K562 (cell line): ENCODE results near the gene UQCR11. TPM values are rescaled to one million over a fixed set of nuclear protein-coding genes. Genes with fewer than 3 reads are reported as not detected.

Source experiments
- NFXL1 ChIP-seq: fragments of 450-650 bp; formaldehyde crosslinking; IDR thresholded peaks from 2 replicates; pipeline ENCODE4 v1.4.0; 2021; ENCODE audit warnings: mild to moderate bottlenecking
- NR3C1 ChIP-seq: sonication (generic); formaldehyde crosslinking; IDR thresholded peaks from 2 replicates; pipeline ENCODE4 v1.8.1; 2022; ENCODE audit warnings: missing genetic modification reagents
- PCBP2 ChIP-seq: fragments of 200-400 bp; formaldehyde crosslinking; IDR thresholded peaks from 2 replicates; pipeline ENCODE4 v1.6.1; 2018; ENCODE audit warnings: low read length, low read depth, mild to moderate bottlenecking, moderate library complexity; ENCODE audit not compliant: poor library complexity, severe bottlenecking
- PRPF4 ChIP-seq: fragments of 200-400 bp; formaldehyde crosslinking; IDR thresholded peaks from one replicate; pipeline ENCODE4 v1.6.1; 2017; ENCODE audit warnings: low read length, low read depth, mild to moderate bottlenecking; ENCODE audit not compliant: insufficient read depth, poor library complexity, severe bottlenecking
- TCFL5 ChIP-seq: fragments of 250-450 bp; sonication (Bioruptor Pico); conservative IDR thresholded peaks from 2 replicates; pipeline ENCODE4 v1.6.1; 2021; ENCODE audit warnings: mild to moderate bottlenecking, moderate library complexity, matching md5 sums
- ZNF77 ChIP-seq: fragments of 250-450 bp; sonication (Bioruptor Pico); IDR thresholded peaks from 2 replicates; pipeline ENCODE4 v1.5.0; 2020
- ZSCAN29 ChIP-seq: fragments of 450-650 bp; IDR thresholded peaks from 2 replicates; pipeline ENCODE4 v1.6.1; 2017
- polyA plus RNA-seq, 8 experiments: library from polyadenylated mRNA; depleted of rRNA in 4 of 8; stranded (reverse) in 5 of 8; unstranded in 3 of 8; fragments of >200 nt; fragmentation: Nextera tagmentation in 2 of 8; fragmentation: Illumina TruSeq in 1 of 8; extraction: Ambion mirVana in 2 of 8; extraction: Trizol in 1 of 8; gene quantifications; 2 replicates each; pipeline versions ENCODE4 v1.2.1 to v1.2.3, GENCODE V29; 2011 to 2014; ENCODE audit warnings: inconsistent platforms in 1 of 8, missing spikeins in 1 of 8
- total RNA-seq, 7 experiments: library from RNA; depleted of rRNA in 6 of 7; stranded (reverse); fragments of >200 nt in 6 of 7; fragmentation: Illumina TruSeq in 2 of 7; extraction: Trizol in 2 of 7; gene quantifications; 2 replicates each; pipeline versions ENCODE4 v1.2.1 to v1.2.3, GENCODE V29; 2011 to 2021; ENCODE audit warnings: low replicate concordance in 1 of 7
- TF ChIP-seq, protein P1 (sequence below): fragments of 200-600 bp; sonication (generic); IDR thresholded peaks from one replicate; pipeline ENCODE4 v1.6.1; 2012; ENCODE audit warnings: mild to moderate bottlenecking, low read depth, low read length, inconsistent platforms
- TF ChIP-seq, protein P2 (sequence below): fragments of 250-450 bp; sonication (Bioruptor Pico); IDR thresholded peaks from 2 replicates; pipeline ENCODE4 v1.4.0; 2020; ENCODE audit warnings: mild to moderate bottlenecking, moderate library complexity, borderline replicate concordance
- TF ChIP-seq, protein P3 (sequence below): sonication (generic); formaldehyde crosslinking; IDR thresholded peaks from 2 replicates; pipeline ENCODE4 v1.8.0; 2022; ENCODE audit warnings: mild to moderate bottlenecking, missing genetic modification reagents
- TF ChIP-seq, protein P4 (sequence below): fragments of 450-650 bp; IDR thresholded peaks from 2 replicates; pipeline ENCODE4 v1.6.1; 2017; ENCODE audit warnings: mild to moderate bottlenecking, moderate library complexity

Gene UQCR11
- total and polyA plus RNA-seq, 9 of the 15 experiments (the other 6 are each of a cell fraction or from before 2014, with no cell fraction given), result 57.6 to 394 (median 259) TPM

- TF ChIP-seq, protein P1, sequence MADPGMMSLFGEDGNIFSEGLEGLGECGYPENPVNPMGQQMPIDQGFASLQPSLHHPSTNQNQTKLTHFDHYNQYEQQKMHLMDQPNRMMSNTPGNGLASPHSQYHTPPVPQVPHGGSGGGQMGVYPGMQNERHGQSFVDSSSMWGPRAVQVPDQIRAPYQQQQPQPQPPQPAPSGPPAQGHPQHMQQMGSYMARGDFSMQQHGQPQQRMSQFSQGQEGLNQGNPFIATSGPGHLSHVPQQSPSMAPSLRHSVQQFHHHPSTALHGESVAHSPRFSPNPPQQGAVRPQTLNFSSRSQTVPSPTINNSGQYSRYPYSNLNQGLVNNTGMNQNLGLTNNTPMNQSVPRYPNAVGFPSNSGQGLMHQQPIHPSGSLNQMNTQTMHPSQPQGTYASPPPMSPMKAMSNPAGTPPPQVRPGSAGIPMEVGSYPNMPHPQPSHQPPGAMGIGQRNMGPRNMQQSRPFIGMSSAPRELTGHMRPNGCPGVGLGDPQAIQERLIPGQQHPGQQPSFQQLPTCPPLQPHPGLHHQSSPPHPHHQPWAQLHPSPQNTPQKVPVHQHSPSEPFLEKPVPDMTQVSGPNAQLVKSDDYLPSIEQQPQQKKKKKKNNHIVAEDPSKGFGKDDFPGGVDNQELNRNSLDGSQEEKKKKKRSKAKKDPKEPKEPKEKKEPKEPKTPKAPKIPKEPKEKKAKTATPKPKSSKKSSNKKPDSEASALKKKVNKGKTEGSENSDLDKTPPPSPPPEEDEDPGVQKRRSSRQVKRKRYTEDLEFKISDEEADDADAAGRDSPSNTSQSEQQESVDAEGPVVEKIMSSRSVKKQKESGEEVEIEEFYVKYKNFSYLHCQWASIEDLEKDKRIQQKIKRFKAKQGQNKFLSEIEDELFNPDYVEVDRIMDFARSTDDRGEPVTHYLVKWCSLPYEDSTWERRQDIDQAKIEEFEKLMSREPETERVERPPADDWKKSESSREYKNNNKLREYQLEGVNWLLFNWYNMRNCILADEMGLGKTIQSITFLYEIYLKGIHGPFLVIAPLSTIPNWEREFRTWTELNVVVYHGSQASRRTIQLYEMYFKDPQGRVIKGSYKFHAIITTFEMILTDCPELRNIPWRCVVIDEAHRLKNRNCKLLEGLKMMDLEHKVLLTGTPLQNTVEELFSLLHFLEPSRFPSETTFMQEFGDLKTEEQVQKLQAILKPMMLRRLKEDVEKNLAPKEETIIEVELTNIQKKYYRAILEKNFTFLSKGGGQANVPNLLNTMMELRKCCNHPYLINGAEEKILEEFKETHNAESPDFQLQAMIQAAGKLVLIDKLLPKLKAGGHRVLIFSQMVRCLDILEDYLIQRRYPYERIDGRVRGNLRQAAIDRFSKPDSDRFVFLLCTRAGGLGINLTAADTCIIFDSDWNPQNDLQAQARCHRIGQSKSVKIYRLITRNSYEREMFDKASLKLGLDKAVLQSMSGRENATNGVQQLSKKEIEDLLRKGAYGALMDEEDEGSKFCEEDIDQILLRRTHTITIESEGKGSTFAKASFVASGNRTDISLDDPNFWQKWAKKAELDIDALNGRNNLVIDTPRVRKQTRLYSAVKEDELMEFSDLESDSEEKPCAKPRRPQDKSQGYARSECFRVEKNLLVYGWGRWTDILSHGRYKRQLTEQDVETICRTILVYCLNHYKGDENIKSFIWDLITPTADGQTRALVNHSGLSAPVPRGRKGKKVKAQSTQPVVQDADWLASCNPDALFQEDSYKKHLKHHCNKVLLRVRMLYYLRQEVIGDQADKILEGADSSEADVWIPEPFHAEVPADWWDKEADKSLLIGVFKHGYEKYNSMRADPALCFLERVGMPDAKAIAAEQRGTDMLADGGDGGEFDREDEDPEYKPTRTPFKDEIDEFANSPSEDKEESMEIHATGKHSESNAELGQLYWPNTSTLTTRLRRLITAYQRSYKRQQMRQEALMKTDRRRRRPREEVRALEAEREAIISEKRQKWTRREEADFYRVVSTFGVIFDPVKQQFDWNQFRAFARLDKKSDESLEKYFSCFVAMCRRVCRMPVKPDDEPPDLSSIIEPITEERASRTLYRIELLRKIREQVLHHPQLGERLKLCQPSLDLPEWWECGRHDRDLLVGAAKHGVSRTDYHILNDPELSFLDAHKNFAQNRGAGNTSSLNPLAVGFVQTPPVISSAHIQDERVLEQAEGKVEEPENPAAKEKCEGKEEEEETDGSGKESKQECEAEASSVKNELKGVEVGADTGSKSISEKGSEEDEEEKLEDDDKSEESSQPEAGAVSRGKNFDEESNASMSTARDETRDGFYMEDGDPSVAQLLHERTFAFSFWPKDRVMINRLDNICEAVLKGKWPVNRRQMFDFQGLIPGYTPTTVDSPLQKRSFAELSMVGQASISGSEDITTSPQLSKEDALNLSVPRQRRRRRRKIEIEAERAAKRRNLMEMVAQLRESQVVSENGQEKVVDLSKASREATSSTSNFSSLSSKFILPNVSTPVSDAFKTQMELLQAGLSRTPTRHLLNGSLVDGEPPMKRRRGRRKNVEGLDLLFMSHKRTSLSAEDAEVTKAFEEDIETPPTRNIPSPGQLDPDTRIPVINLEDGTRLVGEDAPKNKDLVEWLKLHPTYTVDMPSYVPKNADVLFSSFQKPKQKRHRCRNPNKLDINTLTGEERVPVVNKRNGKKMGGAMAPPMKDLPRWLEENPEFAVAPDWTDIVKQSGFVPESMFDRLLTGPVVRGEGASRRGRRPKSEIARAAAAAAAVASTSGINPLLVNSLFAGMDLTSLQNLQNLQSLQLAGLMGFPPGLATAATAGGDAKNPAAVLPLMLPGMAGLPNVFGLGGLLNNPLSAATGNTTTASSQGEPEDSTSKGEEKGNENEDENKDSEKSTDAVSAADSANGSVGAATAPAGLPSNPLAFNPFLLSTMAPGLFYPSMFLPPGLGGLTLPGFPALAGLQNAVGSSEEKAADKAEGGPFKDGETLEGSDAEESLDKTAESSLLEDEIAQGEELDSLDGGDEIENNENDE, result no peak
- no peak for TF ChIP-seq PRPF4
- no peak for TF ChIP-seq PCBP2
- TF ChIP-seq ZSCAN29, result no peak
- TF ChIP-seq, protein P2, sequence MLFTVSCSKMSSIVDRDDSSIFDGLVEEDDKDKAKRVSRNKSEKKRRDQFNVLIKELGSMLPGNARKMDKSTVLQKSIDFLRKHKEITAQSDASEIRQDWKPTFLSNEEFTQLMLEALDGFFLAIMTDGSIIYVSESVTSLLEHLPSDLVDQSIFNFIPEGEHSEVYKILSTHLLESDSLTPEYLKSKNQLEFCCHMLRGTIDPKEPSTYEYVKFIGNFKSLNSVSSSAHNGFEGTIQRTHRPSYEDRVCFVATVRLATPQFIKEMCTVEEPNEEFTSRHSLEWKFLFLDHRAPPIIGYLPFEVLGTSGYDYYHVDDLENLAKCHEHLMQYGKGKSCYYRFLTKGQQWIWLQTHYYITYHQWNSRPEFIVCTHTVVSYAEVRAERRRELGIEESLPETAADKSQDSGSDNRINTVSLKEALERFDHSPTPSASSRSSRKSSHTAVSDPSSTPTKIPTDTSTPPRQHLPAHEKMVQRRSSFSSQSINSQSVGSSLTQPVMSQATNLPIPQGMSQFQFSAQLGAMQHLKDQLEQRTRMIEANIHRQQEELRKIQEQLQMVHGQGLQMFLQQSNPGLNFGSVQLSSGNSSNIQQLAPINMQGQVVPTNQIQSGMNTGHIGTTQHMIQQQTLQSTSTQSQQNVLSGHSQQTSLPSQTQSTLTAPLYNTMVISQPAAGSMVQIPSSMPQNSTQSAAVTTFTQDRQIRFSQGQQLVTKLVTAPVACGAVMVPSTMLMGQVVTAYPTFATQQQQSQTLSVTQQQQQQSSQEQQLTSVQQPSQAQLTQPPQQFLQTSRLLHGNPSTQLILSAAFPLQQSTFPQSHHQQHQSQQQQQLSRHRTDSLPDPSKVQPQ (CRISPR knock-in tag), result no peak
- no peak for TF ChIP-seq TCFL5 (CRISPR knock-in tag)
- TF ChIP-seq, protein P3, sequence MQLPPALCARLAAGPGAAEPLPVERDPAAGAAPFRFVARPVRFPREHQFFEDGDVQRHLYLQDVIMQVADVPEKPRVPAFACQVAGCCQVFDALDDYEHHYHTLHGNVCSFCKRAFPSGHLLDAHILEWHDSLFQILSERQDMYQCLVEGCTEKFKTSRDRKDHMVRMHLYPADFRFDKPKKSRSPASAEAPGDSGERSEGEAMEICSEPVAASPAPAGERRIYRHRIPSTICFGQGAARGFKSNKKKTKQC (CRISPR knock-in tag), result peak; percentile 78
- no peak for TF ChIP-seq NFXL1
- TF ChIP-seq NR3C1 (CRISPR knock-in tag), result no peak
- TF ChIP-seq, protein P4, sequence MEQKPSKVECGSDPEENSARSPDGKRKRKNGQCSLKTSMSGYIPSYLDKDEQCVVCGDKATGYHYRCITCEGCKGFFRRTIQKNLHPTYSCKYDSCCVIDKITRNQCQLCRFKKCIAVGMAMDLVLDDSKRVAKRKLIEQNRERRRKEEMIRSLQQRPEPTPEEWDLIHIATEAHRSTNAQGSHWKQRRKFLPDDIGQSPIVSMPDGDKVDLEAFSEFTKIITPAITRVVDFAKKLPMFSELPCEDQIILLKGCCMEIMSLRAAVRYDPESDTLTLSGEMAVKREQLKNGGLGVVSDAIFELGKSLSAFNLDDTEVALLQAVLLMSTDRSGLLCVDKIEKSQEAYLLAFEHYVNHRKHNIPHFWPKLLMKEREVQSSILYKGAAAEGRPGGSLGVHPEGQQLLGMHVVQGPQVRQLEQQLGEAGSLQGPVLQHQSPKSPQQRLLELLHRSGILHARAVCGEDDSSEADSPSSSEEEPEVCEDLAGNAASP, result no peak
- TF ChIP-seq ZNF77, result no peak
Observed at GRCh38 chr19:1592024-1592754, 13.1 kb downstream of the UQCR11 start (continued).
